Smooth muscle cell (in vitro differentiated cells): ENCODE results near the gene ZSWIM4. TPM values are rescaled to one million over a fixed set of nuclear protein-coding genes. Genes with fewer than 3 reads are reported as not detected.

ENCODE experiments used
- DNase-seq: peaks from one replicate; lab custom pipeline; 2025; ENCODE audit not compliant: unreplicated experiment; lab: John Stamatoyannopoulos, UW
- H2AFZ ChIP-seq: fragments of 200-600 bp; sonication (generic); 2 replicates; pipeline ENCODE4 v1.6.0; 2016; ENCODE audit warnings: antibody characterized with exemption, low read depth, mild to moderate bottlenecking
- H3F3A ChIP-seq: fragments of 200-600 bp; sonication (generic); 2 replicates; pipeline ENCODE4 v1.6.0; 2017; ENCODE audit warnings: antibody characterized with exemption, low read depth
- H3K27ac ChIP-seq: fragments of 200-600 bp; sonication (generic); 2 replicates; pipeline ENCODE4 v1.5.1; 2016; ENCODE audit warnings: low read depth, mild to moderate bottlenecking
- H3K27me3 ChIP-seq: fragments of 200-600 bp; sonication (generic); 2 replicates; pipeline ENCODE4 v1.6.1; 2016; ENCODE audit warnings: low read depth, mild to moderate bottlenecking
- H3K36me3 ChIP-seq: fragments of 200-600 bp; sonication (generic); 2 replicates; pipeline ENCODE4 v1.5.1; 2016; ENCODE audit warnings: low read depth
- H3K4me1 ChIP-seq: fragments of 200-600 bp; sonication (generic); 2 replicates; pipeline ENCODE4 v1.5.1; 2016; ENCODE audit warnings: low read depth
- H3K4me2 ChIP-seq: fragments of 200-600 bp; sonication (generic); 2 replicates; pipeline ENCODE4 v1.6.0; 2016; ENCODE audit warnings: mild to moderate bottlenecking
- H3K4me3 ChIP-seq: fragments of 200-600 bp; sonication (generic); 2 replicates; pipeline ENCODE4 v1.5.1; 2016; ENCODE audit warnings: mild to moderate bottlenecking
- H3K79me2 ChIP-seq: fragments of 200-600 bp; sonication (generic); 2 replicates; pipeline ENCODE4 v1.6.0; 2016; ENCODE audit warnings: low read depth, mild to moderate bottlenecking
- H3K9ac ChIP-seq: fragments of 200-600 bp; sonication (generic); 2 replicates; pipeline ENCODE4 v1.6.0; 2016; ENCODE audit warnings: low read depth
- H3K9me3 ChIP-seq: fragments of 200-600 bp; sonication (generic); replicated peaks from 2 replicates; pipeline ENCODE4 v1.5.1; 2016; ENCODE audit warnings: low read depth
- H4K20me1 ChIP-seq: fragments of 200-600 bp; sonication (generic); 2 replicates; pipeline ENCODE4 v1.6.0; 2016; ENCODE audit warnings: low read depth
- WGBS: methylation state at CpG from one replicate; pipeline ENCODE4 v1.1.7; 2016; ENCODE audit warnings: low lambda C conversion rate; 5-methylcytosine and 5-hydroxymethylcytosine counted together
- polyA plus RNA-seq: library from polyadenylated mRNA; unstranded; fragments of >200 nt; fragmentation: Nextera tagmentation; extraction: Ambion mirVana; gene quantifications from 2 replicates; pipeline ENCODE4 v1.2.1, GENCODE V29; 2016
- total RNA-seq: library from RNA; depleted of rRNA; stranded (reverse); fragments of >200 nt; gene quantifications from 2 replicates; pipeline ENCODE4 v1.2.3, GENCODE V29; 2014
- TF ChIP-seq, protein P1 (sequence below): fragments of 200-600 bp; sonication (generic); IDR thresholded peaks from 2 replicates; pipeline ENCODE4 v1.5.1; 2017; ENCODE audit warnings: borderline replicate concordance, mild to moderate bottlenecking, antibody characterized with exemption; ENCODE audit not compliant: insufficient read depth, poor library complexity, severe bottlenecking

The ZSWIM4 gene
- total and polyA plus RNA-seq, 2 experiments from 2014 or later, result 3.0 to 5.8 TPM

DNA sequence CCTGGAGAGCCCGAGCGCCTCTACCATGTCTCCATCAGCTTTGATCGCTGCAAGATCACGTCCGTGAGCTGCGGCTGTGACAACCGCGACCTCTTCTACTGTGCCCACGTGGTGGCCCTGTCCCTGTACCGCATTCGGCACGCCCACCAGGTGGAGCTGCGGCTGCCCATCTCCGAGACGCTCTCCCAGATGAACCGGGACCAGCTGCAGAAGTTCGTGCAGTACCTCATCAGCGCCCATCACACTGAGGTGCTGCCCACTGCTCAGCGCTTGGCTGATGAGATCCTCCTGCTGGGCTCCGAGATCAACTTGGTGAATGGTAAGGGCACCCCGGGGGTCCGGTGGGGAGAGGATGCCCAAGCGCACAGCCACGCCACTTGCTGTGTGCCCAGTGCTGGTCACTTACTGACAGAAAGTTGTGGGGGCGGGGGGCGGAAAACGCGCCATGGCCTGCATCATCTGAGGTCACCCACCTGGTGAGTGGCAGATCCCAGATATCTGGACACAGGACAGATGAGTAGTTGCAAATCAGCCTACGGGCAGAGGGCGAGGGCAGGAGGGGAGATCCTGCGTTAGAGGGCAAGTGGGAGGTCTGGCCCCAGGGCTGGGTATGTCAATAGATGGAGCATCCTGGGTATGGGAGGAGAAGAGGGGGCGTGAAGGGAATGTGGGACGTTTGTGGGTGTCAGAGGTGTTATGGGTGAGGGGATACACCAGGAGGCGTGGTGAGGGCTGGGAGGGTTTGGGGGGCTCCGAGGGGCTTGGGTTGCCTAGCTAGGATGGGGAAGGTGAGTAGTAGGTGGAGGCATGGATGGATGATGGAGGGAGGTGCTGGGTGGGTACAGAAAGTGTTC lies 9.8 kb downstream of the ZSWIM4 start:
- no peak overlapping the region for H3K4me3 ChIP-seq
- no peaks in the 10 kb centered on the region for H3F3A ChIP-seq
- no peaks in the 10 kb centered on the region for H3K79me2 ChIP-seq
- no peaks in the 10 kb centered on the region for H3K27me3 ChIP-seq
- H3K9ac ChIP-seq, result no peak overlapping the region
- H3K36me3 ChIP-seq, result no peaks in the 10 kb centered on the region
- no peak overlapping the region for H3K4me2 ChIP-seq
- H3K4me1 ChIP-seq, result no peaks in the 10 kb centered on the region
- no peak overlapping the region for H2AFZ ChIP-seq
- H3K9me3 ChIP-seq, result no peaks in the 10 kb centered on the region
- H3K27ac ChIP-seq, result no peak overlapping the region
- WGBS, result 74% methylated on average over 34 of the region's 35 CpGs
- DNase-seq, result no peak
- no peaks in the 10 kb centered on the region for H4K20me1 ChIP-seq
- TF ChIP-seq, protein P1, sequence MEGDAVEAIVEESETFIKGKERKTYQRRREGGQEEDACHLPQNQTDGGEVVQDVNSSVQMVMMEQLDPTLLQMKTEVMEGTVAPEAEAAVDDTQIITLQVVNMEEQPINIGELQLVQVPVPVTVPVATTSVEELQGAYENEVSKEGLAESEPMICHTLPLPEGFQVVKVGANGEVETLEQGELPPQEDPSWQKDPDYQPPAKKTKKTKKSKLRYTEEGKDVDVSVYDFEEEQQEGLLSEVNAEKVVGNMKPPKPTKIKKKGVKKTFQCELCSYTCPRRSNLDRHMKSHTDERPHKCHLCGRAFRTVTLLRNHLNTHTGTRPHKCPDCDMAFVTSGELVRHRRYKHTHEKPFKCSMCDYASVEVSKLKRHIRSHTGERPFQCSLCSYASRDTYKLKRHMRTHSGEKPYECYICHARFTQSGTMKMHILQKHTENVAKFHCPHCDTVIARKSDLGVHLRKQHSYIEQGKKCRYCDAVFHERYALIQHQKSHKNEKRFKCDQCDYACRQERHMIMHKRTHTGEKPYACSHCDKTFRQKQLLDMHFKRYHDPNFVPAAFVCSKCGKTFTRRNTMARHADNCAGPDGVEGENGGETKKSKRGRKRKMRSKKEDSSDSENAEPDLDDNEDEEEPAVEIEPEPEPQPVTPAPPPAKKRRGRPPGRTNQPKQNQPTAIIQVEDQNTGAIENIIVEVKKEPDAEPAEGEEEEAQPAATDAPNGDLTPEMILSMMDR, result no peak

DNA sequence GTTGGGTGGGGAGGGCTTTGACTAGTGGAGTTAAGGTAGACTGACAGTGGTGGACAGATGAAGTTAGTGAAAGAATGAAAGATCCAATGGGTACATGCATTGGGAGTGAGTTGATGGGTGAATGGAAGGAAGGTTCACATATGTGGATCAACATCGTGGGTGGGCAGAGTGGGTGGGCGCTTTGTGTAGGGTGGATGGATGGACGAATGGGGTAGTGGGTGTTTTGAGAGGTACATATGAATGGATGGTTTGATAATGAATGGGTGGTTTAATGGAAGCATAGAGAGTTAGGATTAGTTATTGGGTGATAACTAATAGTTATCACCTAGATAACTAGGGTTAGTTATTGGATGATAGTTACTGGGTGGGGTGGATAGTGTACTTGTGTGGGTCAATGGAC lies 11.5 kb downstream of the ZSWIM4 start:
- Histone ChIP-seq H3K4me2 (no peak overlapping the region), H3K27ac (no peak overlapping the region), H2AFZ (no peak overlapping the region), H3K4me1 (no peaks in the 10 kb centered on the region), H3K36me3 (no peaks in the 10 kb centered on the region), H3K9ac (no peak overlapping the region), H3F3A (no peaks in the 10 kb centered on the region), H3K9me3 (no peaks in the 10 kb centered on the region), H3K4me3 (no peak overlapping the region), H4K20me1 (no peaks in the 10 kb centered on the region), H3K79me2 (no peaks in the 10 kb centered on the region), H3K27me3 (no peaks in the 10 kb centered on the region)
- TF ChIP-seq, protein P1, result no peak
- no peak for DNase-seq
- WGBS, result 100% methylated on average over 3 of the region's 3 CpGs

DNA sequence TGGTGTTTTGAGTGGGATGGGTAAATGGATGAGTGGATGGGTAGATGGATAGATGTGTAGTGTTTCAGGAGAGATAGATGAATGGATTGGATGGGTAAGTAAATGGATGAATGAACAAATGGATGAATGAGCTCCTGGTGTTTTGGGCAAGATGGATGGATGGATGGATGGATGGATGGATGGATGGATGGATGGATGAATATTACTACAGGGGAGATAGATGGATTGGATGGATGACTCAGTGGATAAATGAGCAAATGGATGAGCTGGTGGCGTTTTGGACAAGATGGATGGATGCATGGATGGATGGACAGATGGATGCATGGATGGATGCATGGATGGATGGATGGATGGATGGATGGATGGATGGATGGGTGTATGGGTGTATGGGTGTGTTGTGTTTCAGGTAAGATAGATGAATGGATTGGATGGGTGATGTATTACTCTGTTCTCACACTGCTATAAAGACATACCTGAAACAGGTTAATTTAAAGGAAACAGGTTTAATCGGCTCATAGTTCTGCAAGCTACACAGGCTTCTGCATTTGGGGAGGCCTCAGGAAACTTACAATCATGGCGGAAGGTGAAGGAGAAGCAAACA lies 12.3 kb downstream of the ZSWIM4 start:
- H3K9me3 ChIP-seq, result no peaks in the 10 kb centered on the region
- no peak overlapping the region for H2AFZ ChIP-seq
- no peaks in the 10 kb centered on the region for H4K20me1 ChIP-seq
- no peaks in the 10 kb centered on the region for H3K36me3 ChIP-seq
- H3K4me2 ChIP-seq, result no peak overlapping the region
- no peaks in the 10 kb centered on the region for H3K79me2 ChIP-seq
- no peaks in the 10 kb centered on the region for H3K27me3 ChIP-seq
- TF ChIP-seq, protein P1, result no peak
- no peaks in the 10 kb centered on the region for H3K4me1 ChIP-seq
- H3K4me3 ChIP-seq, result no peak overlapping the region
- H3F3A ChIP-seq, result no peaks in the 10 kb centered on the region
- no peak for DNase-seq
- H3K9ac ChIP-seq, result no peak overlapping the region
- H3K27ac ChIP-seq, result no peak overlapping the region
- 96% methylated on average over 3 of the region's 3 CpGs for WGBS
